ENCODE results near the gene EPS15. TPM values are rescaled to one million over a fixed set of nuclear protein-coding genes. Genes with fewer than 3 reads are reported as not detected.

The EPS15 gene
- total and polyA plus RNA-seq, 10 of the 15 experiments (the other 5 are each of a cell fraction or from before 2014, with no cell fraction given): 24.7 to 87.8 (median 56.3) TPM

GRCh38 chr1:51552929-51553807 lies 34.1 kb upstream of the EPS15 start:
- 97% methylated on average over 11 of the region's 11 CpGs for WGBS (ENCODE audit: insufficient coverage, insufficient replicate concordance, low lambda C conversion rate, missing lambda C conversion rate)
- FAIRE-seq (no peak), ATAC-seq (no peak), DNase-seq (ENCODE audit: low read depth, low spot score) (no peak)
- Histone ChIP-seq H3K27ac (ENCODE audit: control insufficient read depth, insufficient read depth) (no peak overlapping the region), H3K27me3 (replicated peaks in 1 of 2; ENCODE audit: control insufficient read depth in 2 of 2, insufficient read depth in 2 of 2, low read length in 1 of 2) (no peaks in the 10 kb centered on the region), H3K4me3 (no peak overlapping the region), H4K20me1 (ENCODE audit: control insufficient read depth, insufficient read depth) (no peaks in the 10 kb centered on the region), H3K4me2 (ENCODE audit: control insufficient read depth, insufficient read depth) (no peak overlapping the region), H3K36me3 (ENCODE audit: control insufficient read depth in 2 of 2, insufficient read depth in 2 of 2, low read length in 1 of 2) (no peaks in the 10 kb centered on the region), H2AFZ (ENCODE audit: control insufficient read depth, low read depth, low read length) (no peak overlapping the region), H3K9me3 (replicated peaks; ENCODE audit: control insufficient read depth, insufficient read depth, low read length) (peaks cover 6% of the 10 kb centered on the region), H3K4me1 (ENCODE audit: control insufficient read depth, insufficient read depth, low read length) (peaks cover 12% of the 10 kb centered on the region; the same call in 1 of the 2 replicates), H3K9ac (ENCODE audit: control insufficient read depth, insufficient read depth, low read length) (no peak overlapping the region), H3K79me2 (ENCODE audit: control insufficient read depth, insufficient read depth, low read length) (no peaks in the 10 kb centered on the region)
- ChIA-PET CTCF (interaction anchor here (0.6 to 1.7 kb wide), 3 partner anchors 9 to 58 kb away, joined by 3 to 4 read pairs (median 4); no protein-coding TSS in a partner anchor), POLR2A (no interaction called here), SMC1A (ENCODE audit: uncharacterized antibody, unreplicated experiment) (interaction anchor here (0.6 to 2.2 kb wide), 7 partner anchors 23 to 284 kb away, joined by 3 to 5 read pairs (median 3); no protein-coding TSS in a partner anchor), RAD21 (ENCODE audit: unreplicated experiment) (interaction anchor here (1.0 kb wide), 1 partner anchor 13 kb away, joined by 3 read pairs; no protein-coding TSS in a partner anchor)
- intact Hi-C loops (cut with micrococcal nuclease; ENCODE audit: unreplicated experiment) (no loop called here), in situ Hi-C loops (cut with MboI) (no loop called here)
- no TSS peak for BruUV-seq (replicated peaks)
- TF ChIP-seq MLLT1 (IDR thresholded peaks at IDR 0.05) (no peak), IRF3 (IDR thresholded peaks at IDR 0.05) (no peak), YBX1 (IDR thresholded peaks at IDR 0.05) (no peak), EGR1 (IDR thresholded peaks at IDR 0.05; ENCODE audit: borderline replicate concordance in 1 of 2, low read depth in 2 of 2, low read length in 2 of 2) (no peak), SPI1 (IDR thresholded peaks at IDR 0.05; ENCODE audit: borderline replicate concordance, insufficient read depth, low read depth, low read length) (no peak), ZSCAN29 (IDR thresholded peaks at IDR 0.05) (no peak), RAD51 (IDR thresholded peaks at IDR 0.05) (no peak), ZBTB33 (IDR thresholded peaks at IDR 0.05) (no peak), BMI1 (IDR thresholded peaks at IDR 0.05; ENCODE audit: borderline replicate concordance) (no peak), TCF7 (IDR thresholded peaks at IDR 0.05; ENCODE audit: borderline replicate concordance) (no peak), KAT2A (conservative IDR thresholded peaks at IDR 0.05; ENCODE audit: control insufficient read depth, low read depth, low read length) (no peak), STAT1 (conservative IDR thresholded peaks at IDR 0.05) (no peak), HDGF (IDR thresholded peaks at IDR 0.05) (no peak), ZNF384 (IDR thresholded peaks at IDR 0.05; ENCODE audit: borderline replicate concordance, low read depth, low read length) (no peak), NR2C2 (IDR thresholded peaks at IDR 0.05; ENCODE audit: borderline replicate concordance, control insufficient read depth, insufficient read length, low read depth) (no peak), PKNOX1 (IDR thresholded peaks at IDR 0.05) (no peak), NRF1 (conservative IDR thresholded peaks at IDR 0.05; ENCODE audit: low read depth, low read length) (no peak)
